ENCODE data around the gene ARF5.

DNA sequence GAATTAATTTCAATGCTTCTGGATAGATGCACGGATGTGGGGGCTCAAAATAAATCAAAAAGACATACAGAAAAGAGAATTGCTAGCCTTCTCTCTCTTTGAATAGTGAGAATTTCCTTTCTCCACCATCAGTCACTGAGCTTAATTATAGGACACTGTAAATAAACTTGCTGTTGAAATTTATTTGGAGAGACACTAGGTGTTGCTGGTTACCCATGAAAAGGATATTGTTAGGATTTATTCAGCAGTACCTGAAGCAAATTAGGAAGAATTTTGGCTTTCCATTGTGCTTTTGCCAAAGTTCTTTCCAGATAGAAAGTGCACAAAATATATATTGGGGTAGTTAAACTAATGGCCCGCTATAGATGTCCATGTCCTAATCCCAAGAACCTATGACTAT is 30.4 kb upstream of the ARF5 start:
- TF ChIP-seq, protein P1, sequence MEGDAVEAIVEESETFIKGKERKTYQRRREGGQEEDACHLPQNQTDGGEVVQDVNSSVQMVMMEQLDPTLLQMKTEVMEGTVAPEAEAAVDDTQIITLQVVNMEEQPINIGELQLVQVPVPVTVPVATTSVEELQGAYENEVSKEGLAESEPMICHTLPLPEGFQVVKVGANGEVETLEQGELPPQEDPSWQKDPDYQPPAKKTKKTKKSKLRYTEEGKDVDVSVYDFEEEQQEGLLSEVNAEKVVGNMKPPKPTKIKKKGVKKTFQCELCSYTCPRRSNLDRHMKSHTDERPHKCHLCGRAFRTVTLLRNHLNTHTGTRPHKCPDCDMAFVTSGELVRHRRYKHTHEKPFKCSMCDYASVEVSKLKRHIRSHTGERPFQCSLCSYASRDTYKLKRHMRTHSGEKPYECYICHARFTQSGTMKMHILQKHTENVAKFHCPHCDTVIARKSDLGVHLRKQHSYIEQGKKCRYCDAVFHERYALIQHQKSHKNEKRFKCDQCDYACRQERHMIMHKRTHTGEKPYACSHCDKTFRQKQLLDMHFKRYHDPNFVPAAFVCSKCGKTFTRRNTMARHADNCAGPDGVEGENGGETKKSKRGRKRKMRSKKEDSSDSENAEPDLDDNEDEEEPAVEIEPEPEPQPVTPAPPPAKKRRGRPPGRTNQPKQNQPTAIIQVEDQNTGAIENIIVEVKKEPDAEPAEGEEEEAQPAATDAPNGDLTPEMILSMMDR (IDR thresholded peaks at IDR 0.05), result no peak
- TF ChIP-seq POLR2AphosphoS5 (IDR thresholded peaks at IDR 0.05), result no peak
- TF ChIP-seq POLR2A (IDR thresholded peaks at IDR 0.05; ENCODE audit: low read depth), result no peak

Measured in esophagus muscularis mucosa (tissue), 3 donors.